HG03439 (cell line): ENCODE data around the gene SP2.

Experiments used
- ATAC-seq: cut with Tn5 transposase; IDR thresholded peaks from one replicate; pipeline ENCODE4 v1.9.1; 2021; ENCODE audit warnings: mild to moderate bottlenecking, moderate library complexity; ENCODE audit not compliant: unreplicated experiment

The SP2 gene

GRCh38 chr17:47946929-47947397 lies 50.9 kb downstream of the SP2 start:
- ATAC-seq: no peak

DNA sequence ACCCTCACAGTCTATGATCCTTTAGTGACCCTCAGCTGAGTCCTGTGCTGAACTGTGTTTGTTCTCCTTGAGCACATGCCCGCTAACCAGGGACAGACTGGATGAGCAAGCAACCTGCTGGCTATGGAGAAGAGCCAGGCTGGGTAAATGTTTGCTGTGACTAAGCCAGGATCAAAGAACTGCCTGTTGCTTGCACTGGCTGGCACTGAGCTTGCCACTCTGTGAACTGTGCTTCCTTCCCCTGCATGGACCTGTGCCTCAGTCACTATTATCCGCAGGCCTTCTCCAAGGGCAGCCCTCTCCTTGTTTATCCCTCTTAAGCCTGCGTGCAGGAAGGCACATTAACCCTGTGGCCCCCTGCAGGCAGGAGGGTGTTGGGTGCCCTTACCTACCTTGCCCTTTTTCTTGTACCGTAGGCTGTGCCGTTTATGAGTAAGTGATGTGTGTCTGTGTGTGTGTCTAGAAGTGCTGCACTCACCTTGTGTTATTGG lies 52.7 kb downstream of the SP2 start:
- ATAC-seq: no peak

GRCh38 chr17:47949197-47949759 lies 53.2 kb downstream of the SP2 start:
- no peak for ATAC-seq

GRCh38 chr17:47949946-47950345 lies 53.9 kb downstream of the SP2 start:
- no peak for ATAC-seq

DNA sequence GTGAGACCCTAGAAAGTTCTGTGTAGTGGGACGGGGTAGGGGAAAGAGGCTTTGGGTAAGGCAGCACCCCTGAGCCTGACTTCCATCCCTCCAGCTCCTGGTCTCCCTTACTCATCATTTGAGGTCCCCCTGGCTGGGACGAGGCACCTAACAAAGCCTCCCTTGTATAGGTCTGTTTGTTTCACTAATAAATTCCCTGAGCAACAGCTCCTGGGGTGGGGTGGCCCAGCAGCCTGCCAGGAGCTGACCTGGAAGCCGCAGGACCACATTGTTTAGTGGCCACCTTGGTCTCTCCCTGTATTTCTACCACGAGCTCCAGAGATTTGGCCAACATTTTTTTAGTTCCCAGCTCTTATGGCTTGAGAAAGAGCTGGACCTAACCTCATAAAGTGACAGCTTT lies 54.4 kb downstream of the SP2 start:
- no peak for ATAC-seq

GRCh38 chr17:47952171-47953021 lies 56.4 kb downstream of the SP2 start:
- no peak for ATAC-seq

- no peak for ATAC-seq
These were observed 57.9 kb downstream of the SP2 start for GRCh38 chr17:47953909-47954308.

GRCh38 chr17:47955497-47956461 lies 59.7 kb downstream of the SP2 start:
- ATAC-seq: no peak

GRCh38 chr17:47956791-47957590 lies 61.0 kb downstream of the SP2 start:
- no peak for ATAC-seq

DNA sequence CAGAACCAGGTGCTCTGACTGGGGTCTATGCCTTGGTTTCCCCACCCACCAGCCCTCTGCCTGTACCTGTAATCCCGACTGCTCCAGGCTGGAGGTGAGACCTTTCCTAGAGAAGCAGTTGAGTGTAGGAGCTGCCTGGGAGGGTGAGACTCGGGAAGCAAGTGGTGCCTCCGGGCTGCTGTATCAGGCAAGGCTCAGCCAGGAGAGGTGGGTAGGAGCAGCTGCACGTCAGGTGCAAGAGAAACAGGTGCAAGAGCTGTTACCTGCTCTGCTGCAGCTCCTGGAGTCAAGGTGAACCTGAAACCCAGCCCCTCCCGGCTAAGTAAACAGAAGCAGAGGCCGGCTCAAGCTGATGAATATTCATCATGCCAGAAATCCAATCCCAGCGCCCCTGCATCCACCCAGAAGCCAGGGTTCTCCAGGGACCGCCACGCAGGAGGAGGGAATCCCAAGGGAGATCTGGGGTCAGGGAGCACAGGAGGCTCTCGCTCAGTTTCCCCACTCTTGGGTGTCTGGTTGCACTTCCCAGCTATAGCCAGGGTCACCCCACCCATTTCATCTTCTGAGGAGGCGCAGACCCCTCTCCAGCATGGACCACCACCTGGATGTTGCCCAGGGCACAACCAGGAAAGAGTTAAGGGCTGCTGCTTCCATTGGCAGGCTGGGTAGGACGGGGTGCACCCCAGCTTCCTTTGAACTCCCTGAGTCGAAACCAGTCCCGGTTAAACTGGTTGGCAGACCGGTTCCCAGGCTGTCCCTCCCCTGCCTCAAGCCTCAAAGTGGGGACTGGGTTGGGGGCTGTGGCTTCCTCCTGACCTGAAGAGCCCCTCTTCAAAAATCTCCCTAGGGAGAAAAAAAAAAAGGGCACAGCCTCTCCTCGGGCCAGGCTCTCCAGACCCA lies 61.8 kb downstream of the SP2 start, which contains the start of gene PRR15L:
Gene PRR15L (minus strand): TSS at position 293 of the 900 bp plus-strand sequence. CDS start 4,649 bp downstream, outside the sequence.
- no peak for ATAC-seq

DNA sequence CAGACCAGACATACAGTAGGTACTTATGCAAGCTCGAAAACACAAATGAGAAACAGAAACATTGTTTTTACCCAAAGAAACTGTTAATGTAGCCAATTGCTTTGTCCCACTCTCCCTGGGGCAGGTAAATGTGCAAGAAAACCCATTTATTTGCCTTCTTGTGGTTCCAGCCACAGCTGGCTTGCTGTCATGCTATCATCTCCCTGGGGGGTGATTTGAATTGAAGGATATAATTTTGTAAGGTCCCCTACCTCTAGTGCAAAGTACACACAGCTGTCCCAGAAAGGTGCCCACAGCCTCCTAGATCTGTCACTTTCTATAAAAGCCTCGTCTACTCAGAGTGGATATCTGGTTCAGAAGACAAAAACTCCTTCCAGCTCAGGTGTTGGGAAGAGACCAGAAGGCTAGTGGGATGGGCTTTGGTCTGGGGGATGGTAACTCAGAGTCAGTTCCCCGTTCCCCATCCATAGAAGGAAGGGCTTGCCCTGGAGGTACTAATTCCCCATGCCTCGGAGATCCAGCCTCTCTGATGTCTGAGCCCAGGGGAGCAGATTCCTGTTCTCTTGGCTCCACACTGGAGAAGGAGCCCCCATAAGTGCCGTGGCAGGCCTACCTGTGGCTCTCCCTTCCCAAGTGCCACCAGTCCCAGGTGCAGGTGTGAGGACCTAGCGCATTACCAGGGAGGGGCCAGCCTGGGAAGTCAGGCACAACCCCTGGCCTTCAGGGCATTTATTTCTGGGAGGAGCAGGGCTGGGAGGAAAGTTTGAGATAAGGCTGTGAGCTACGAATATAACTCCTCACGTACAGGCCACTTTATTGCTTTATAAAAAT lies 64.0 kb downstream of the SP2 start:
- ATAC-seq: no peak

DNA sequence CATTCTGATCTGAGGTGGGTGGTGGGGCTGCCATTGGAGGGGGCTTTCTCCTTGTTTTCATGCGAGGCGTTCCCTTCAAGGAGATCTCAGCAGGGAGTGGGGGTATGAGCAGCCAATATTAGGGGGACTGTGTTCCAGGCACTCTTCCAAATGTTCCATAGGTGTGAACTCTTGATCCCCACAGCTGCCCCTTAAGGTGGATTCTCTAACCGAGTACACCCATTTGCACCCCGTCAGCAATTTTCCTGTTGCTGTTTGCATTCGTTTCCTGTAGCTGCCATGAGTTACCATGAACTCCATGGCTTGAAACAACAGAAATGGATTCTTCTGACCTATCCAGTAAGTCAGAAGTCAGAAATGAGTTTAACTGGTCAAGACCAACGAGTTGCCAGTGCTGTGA lies 65.4 kb downstream of the SP2 start:
- ATAC-seq: no peak

DNA sequence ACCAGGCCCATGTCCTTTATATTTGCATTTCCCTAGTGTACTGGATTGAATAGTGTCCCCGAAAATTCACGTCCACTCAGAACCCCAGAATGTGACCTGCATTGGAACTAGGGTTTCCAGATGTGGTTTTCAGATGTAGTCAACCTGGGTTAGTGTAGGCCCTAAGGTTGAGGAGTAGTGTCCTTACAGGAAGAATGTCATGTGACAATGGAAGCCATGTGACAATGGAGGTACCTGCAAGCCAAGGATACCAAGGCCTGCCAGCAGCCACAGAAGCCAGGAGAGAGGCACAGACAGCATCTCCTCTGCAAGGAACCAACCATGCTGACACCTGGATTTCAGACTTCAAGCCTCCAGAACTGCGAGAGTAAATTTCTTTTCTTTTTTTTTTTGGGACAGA lies 66.9 kb downstream of the SP2 start:
- ATAC-seq: no peak

DNA sequence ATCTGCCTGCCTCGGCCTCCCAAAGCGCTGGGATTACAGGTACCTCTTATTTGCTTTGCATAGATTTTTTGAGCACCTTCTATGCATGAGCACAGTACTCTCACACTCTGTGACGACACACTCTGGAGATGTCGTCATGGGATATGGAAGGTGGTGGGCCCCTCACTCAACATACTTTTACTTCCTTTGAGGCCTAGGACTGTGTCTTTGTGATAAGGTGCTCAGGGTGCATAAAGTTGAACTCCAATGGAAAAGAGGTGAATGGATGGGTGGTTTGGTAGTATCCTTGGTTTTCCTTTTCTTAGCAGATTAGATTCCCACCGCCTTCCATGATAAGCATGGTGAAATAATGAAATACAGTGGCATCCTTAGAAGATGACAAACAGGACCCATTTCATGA lies 68.8 kb downstream of the SP2 start:
- ATAC-seq: no peak

- no peak for ATAC-seq
These were observed 70.1 kb downstream of the SP2 start for GRCh38 chr17:47966079-47966519.

GRCh38 chr17:47967607-47968252 lies 71.7 kb downstream of the SP2 start:
- no peak for ATAC-seq

GRCh38 chr17:47968836-47969235 lies 72.8 kb downstream of the SP2 start:
- no peak for ATAC-seq
